Measurements from ENCODE around the gene PTTG1IP2. TPM values are rescaled to one million over a fixed set of nuclear protein-coding genes. Genes with fewer than 3 reads are reported as not detected.

Gene PTTG1IP2
- polyA plus RNA-seq, 2 of the 4 experiments (the other 2 are of a cell fraction) = not detected

DNA sequence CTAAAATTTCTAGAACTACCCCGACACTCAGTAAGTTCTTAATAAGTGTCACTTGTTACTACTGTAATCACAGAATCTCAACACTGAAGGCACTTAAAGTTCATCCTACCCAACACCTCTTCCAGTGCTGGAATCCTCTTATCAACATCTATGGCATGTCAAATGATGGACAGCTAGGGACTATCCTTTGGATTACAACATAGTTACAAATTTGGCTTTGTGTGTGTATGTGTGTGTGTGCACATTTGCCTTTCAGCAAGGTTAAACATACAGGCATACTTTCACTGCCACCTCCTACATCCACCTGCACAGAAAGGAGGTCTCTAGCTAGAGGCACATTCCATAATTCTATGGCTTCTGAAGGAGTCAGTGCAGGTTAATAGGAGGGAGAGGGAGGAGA lies 25.8 kb downstream of the PTTG1IP2 start:
- FAIRE-seq = no peak
- no peaks in the 10 kb centered on the region for H3K4me1 ChIP-seq
- no peak for DNase-seq (ENCODE audit: low read depth in 1 of 2, low spot score in 1 of 2)
- ChIA-PET CTCF (no interaction called here), POLR2A (no interaction called here)
- no peaks in the 10 kb centered on the region for H3K9me3 ChIP-seq
- no peak overlapping the region for H3K27ac ChIP-seq
- no peak overlapping the region for H3K4me3 ChIP-seq
- no peak overlapping the region for H3K4me2 ChIP-seq
- 4% methylated on average over 1 of the region's 1 CpG for WGBS (ENCODE audit: missing lambda C conversion rate)
- ATAC-seq = no peak
- TF ChIP-seq SMC3 (IDR thresholded peaks at IDR 0.05) (no peak), ZSCAN20 (CRISPR knock-in tag; IDR thresholded peaks at IDR 0.05) (no peak), RARB (CRISPR knock-in tag; IDR thresholded peaks at IDR 0.05) (no peak), MAFK (IDR thresholded peaks at IDR 0.05; ENCODE audit: partially characterized antibody) (no peak), POLR2A (IDR thresholded peaks at IDR 0.05; ENCODE audit: low read length) (no peak), CBX8 (IDR thresholded peaks at IDR 0.05) (no peak), EHMT2 (IDR thresholded peaks at IDR 0.05; ENCODE audit: low read depth) (no peak), HOXB5 (CRISPR knock-in tag; IDR thresholded peaks at IDR 0.05) (no peak), FOSL2 (IDR thresholded peaks at IDR 0.05) (no peak), FOSL2 (CRISPR knock-in tag; IDR thresholded peaks at IDR 0.05) (no peak), NR3C1 (IDR thresholded peaks at IDR 0.05) (no peak), CHD4 (IDR thresholded peaks at IDR 0.05; ENCODE audit: borderline replicate concordance) (no peak), MAZ (IDR thresholded peaks at IDR 0.05; ENCODE audit: borderline replicate concordance, low read depth, low read length) (no peak), NFE2L2 (conservative IDR thresholded peaks at IDR 0.05; ENCODE audit: low read length) (no peak), GATA3 (IDR thresholded peaks at IDR 0.05; ENCODE audit: borderline replicate concordance) (no peak), POLR2AphosphoS2 (conservative IDR thresholded peaks at IDR 0.05; ENCODE audit: low read length) (no peak), HOXB13 (CRISPR knock-in tag; IDR thresholded peaks at IDR 0.05; ENCODE audit: low read depth) (no peak), MAX (IDR thresholded peaks at IDR 0.05) (no peak), HOXA7 (CRISPR knock-in tag; IDR thresholded peaks at IDR 0.05) (no peak), KDM5A (IDR thresholded peaks at IDR 0.05) (no peak)
- TF ChIP-seq, protein P1, sequence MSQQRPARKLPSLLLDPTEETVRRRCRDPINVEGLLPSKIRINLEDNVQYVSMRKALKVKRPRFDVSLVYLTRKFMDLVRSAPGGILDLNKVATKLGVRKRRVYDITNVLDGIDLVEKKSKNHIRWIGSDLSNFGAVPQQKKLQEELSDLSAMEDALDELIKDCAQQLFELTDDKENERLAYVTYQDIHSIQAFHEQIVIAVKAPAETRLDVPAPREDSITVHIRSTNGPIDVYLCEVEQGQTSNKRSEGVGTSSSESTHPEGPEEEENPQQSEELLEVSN (IDR thresholded peaks at IDR 0.05; ENCODE audit: borderline replicate concordance, low read depth) = no peak

DNA sequence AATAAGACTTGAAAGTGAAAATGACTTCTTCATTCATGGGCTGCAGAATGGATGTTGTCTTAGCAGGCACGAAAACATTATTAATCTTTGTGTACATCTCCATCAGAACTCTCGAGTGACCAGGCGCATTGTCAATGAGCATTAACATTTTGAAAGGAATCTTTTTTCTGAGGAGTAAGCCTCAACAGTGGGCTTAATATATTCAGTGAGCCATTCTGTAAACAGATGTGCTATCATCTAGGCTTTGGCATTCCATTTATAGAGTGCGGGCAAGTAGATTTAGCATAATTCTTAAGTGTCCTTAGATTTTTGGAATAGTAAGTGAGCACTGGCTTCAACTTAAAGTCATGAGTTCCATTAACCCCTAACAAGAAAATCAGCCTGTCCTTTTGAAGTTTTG lies 33.1 kb downstream of the PTTG1IP2 start:
- H3K27ac ChIP-seq = no peak overlapping the region
- FAIRE-seq = no peak
- ChIA-PET POLR2A (no interaction called here), CTCF (no interaction called here)
- H3K4me2 ChIP-seq = no peak overlapping the region
- ATAC-seq = no peak
- no peaks in the 10 kb centered on the region for H3K4me1 ChIP-seq
- TF ChIP-seq ZC3H11A (IDR thresholded peaks at IDR 0.05) = no peak
- TF ChIP-seq, protein P2, sequence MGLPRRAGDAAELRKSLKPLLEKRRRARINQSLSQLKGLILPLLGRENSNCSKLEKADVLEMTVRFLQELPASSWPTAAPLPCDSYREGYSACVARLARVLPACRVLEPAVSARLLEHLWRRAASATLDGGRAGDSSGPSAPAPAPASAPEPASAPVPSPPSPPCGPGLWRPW (IDR thresholded peaks at IDR 0.05) = no peak
- no peak for TF ChIP-seq PHF8 (IDR thresholded peaks at IDR 0.05; ENCODE audit: borderline replicate concordance, low read depth)
- no peak for TF ChIP-seq HDAC2 (IDR thresholded peaks at IDR 0.05)
- TF ChIP-seq, protein P3, sequence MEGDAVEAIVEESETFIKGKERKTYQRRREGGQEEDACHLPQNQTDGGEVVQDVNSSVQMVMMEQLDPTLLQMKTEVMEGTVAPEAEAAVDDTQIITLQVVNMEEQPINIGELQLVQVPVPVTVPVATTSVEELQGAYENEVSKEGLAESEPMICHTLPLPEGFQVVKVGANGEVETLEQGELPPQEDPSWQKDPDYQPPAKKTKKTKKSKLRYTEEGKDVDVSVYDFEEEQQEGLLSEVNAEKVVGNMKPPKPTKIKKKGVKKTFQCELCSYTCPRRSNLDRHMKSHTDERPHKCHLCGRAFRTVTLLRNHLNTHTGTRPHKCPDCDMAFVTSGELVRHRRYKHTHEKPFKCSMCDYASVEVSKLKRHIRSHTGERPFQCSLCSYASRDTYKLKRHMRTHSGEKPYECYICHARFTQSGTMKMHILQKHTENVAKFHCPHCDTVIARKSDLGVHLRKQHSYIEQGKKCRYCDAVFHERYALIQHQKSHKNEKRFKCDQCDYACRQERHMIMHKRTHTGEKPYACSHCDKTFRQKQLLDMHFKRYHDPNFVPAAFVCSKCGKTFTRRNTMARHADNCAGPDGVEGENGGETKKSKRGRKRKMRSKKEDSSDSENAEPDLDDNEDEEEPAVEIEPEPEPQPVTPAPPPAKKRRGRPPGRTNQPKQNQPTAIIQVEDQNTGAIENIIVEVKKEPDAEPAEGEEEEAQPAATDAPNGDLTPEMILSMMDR (IDR thresholded peaks at IDR 0.05) = no peak
- TF ChIP-seq, protein P4, sequence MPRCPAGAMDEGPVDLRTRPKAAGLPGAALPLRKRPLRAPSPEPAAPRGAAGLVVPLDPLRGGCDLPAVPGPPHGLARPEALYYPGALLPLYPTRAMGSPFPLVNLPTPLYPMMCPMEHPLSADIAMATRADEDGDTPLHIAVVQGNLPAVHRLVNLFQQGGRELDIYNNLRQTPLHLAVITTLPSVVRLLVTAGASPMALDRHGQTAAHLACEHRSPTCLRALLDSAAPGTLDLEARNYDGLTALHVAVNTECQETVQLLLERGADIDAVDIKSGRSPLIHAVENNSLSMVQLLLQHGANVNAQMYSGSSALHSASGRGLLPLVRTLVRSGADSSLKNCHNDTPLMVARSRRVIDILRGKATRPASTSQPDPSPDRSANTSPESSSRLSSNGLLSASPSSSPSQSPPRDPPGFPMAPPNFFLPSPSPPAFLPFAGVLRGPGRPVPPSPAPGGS (IDR thresholded peaks at IDR 0.05) = no peak
- TF ChIP-seq KDM5A (IDR thresholded peaks at IDR 0.05) = no peak
- TF ChIP-seq CBX8 (IDR thresholded peaks at IDR 0.05) = no peak
- TF ChIP-seq SMC3 (IDR thresholded peaks at IDR 0.05) = no peak
- no peak for TF ChIP-seq EHMT2 (IDR thresholded peaks at IDR 0.05; ENCODE audit: low read depth)
- no peak for TF ChIP-seq ZFP36 (IDR thresholded peaks at IDR 0.05; ENCODE audit: borderline replicate concordance, partially characterized antibody)
- no peak for TF ChIP-seq FOSB (CRISPR knock-in tag; IDR thresholded peaks at IDR 0.05)
- no peak for TF ChIP-seq RCOR1 (IDR thresholded peaks at IDR 0.05; ENCODE audit: low read depth, low read length)
- no peak overlapping the region for H3K4me3 ChIP-seq
- no peak for DNase-seq (ENCODE audit: low read depth in 1 of 2, low spot score in 1 of 2)
- WGBS (ENCODE audit: missing lambda C conversion rate) = 50% methylated on average over 4 of the region's 4 CpGs
- H3K9me3 ChIP-seq = no peaks in the 10 kb centered on the region

All from A549 (cell line).